H9 (cell line): Measurements from ENCODE around the gene NTSR2. TPM values are rescaled to one million over a fixed set of nuclear protein-coding genes. Genes with fewer than 3 reads are reported as not detected.

Experiments used
- DNase-seq: peaks from one replicate; pipeline ENCODE4 v3.0.0-alpha.2; 2017
- H2AFZ ChIP-seq: one replicate; pipeline ENCODE4 v1.6.1; 2013; ENCODE audit warnings: mild to moderate bottlenecking, low read length, control low read depth, moderate library complexity
- H2AK5ac ChIP-seq: 2 replicates; pipeline ENCODE4 v1.6.1; 2013; ENCODE audit warnings: low read length, control low read depth, mixed read lengths; ENCODE audit not compliant: insufficient read length
- H2BK120ac ChIP-seq: one replicate; pipeline ENCODE4 v1.6.1; 2013; ENCODE audit warnings: low read depth, mild to moderate bottlenecking, low read length, control low read depth, inconsistent platforms; ENCODE audit not compliant: poor library complexity, severe bottlenecking
- H2BK12ac ChIP-seq: 2 replicates; pipeline ENCODE4 v1.6.1; 2013; ENCODE audit warnings: low read length, control low read depth, mixed read lengths, low read depth; ENCODE audit not compliant: insufficient read length
- H2BK15ac ChIP-seq: 2 replicates; pipeline ENCODE4 v1.6.1; 2013; ENCODE audit warnings: low read depth, low read length, control low read depth
- H2BK20ac ChIP-seq: one replicate; pipeline ENCODE4 v1.6.1; 2013; ENCODE audit warnings: low read depth, mild to moderate bottlenecking, low read length, control low read depth, inconsistent platforms; ENCODE audit not compliant: poor library complexity, severe bottlenecking
- H2BK5ac ChIP-seq: 2 replicates; pipeline ENCODE4 v1.6.1; 2013; ENCODE audit warnings: low read length, control low read depth, mixed read lengths; ENCODE audit not compliant: insufficient read length
- H3K14ac ChIP-seq: 2 replicates; pipeline ENCODE4 v1.6.1; 2013; ENCODE audit warnings: low read length, control low read depth; ENCODE audit not compliant: insufficient read depth
- H3K18ac ChIP-seq: 2 replicates; pipeline ENCODE4 v1.6.1; 2013; ENCODE audit warnings: low read depth, mild to moderate bottlenecking, mixed read lengths, low read length, control low read depth; ENCODE audit not compliant: insufficient read length
- H3K23ac ChIP-seq: 2 replicates; pipeline ENCODE4 v1.6.1; 2013; ENCODE audit warnings: low read length, control low read depth, mixed read lengths, low read depth; ENCODE audit not compliant: insufficient read length
- H3K23me2 ChIP-seq: 2 replicates; pipeline ENCODE4 v1.6.1; 2013; ENCODE audit warnings: low read depth, mild to moderate bottlenecking, mixed read lengths, low read length, control low read depth; ENCODE audit not compliant: insufficient read length, poor library complexity, severe bottlenecking
- H3K27ac ChIP-seq: 2 replicates; pipeline ENCODE4 v1.5.1; 2013; ENCODE audit warnings: low read length, control low read depth, mixed read lengths, low read depth; ENCODE audit not compliant: insufficient read length
- H3K27me3 ChIP-seq: 2 replicates; pipeline ENCODE4 v1.6.1; 2013; ENCODE audit warnings: low read length, control low read depth, inconsistent platforms; ENCODE audit not compliant: insufficient read depth
- H3K4ac ChIP-seq: 2 replicates; pipeline ENCODE4 v1.6.1; 2013; ENCODE audit warnings: low read depth, mild to moderate bottlenecking, control low read depth, inconsistent platforms, low read length, moderate library complexity
- H3K4me1 ChIP-seq: 2 replicates; pipeline ENCODE4 v1.6.1; 2013; ENCODE audit warnings: low read length, control low read depth, inconsistent platforms; ENCODE audit not compliant: insufficient read depth
- H3K4me2 ChIP-seq: 2 replicates; pipeline ENCODE4 v1.6.1; 2013; ENCODE audit warnings: low read length, control low read depth, mixed read lengths; ENCODE audit not compliant: insufficient read length, insufficient read depth
- H3K56ac ChIP-seq: 2 replicates; pipeline ENCODE4 v1.6.1; 2013; ENCODE audit warnings: low read depth, mild to moderate bottlenecking, mixed read lengths, low read length, control low read depth; ENCODE audit not compliant: insufficient read length
- H3K79me1 ChIP-seq: 2 replicates; pipeline ENCODE4 v1.6.1; 2013; ENCODE audit warnings: low read depth, mild to moderate bottlenecking, moderate library complexity, low read length, control low read depth, inconsistent platforms; ENCODE audit not compliant: insufficient read depth, poor library complexity, severe bottlenecking
- H3K79me2 ChIP-seq: 2 replicates; pipeline ENCODE4 v1.6.1; 2013; ENCODE audit warnings: low read length, control low read depth, inconsistent platforms; ENCODE audit not compliant: insufficient read depth
- H3K9ac ChIP-seq: 2 replicates; pipeline ENCODE4 v1.6.1; 2013; ENCODE audit warnings: low read length, control low read depth, mixed read lengths; ENCODE audit not compliant: insufficient read length; ENCODE audit errors: extremely low read depth
- H3K9me3 ChIP-seq: one replicate; pipeline ENCODE4 v1.6.1; 2013; ENCODE audit warnings: low read depth, low read length, inconsistent platforms; ENCODE audit not compliant: control insufficient read depth
- H3T11ph ChIP-seq: one replicate; pipeline ENCODE4 v1.6.1; 2013; ENCODE audit warnings: mild to moderate bottlenecking, low read length, control low read depth, inconsistent platforms
- H4K20me1 ChIP-seq: one replicate; pipeline ENCODE4 v1.6.1; 2013; ENCODE audit not compliant: control insufficient read depth, insufficient read length, insufficient read depth
- H4K5ac ChIP-seq: 2 replicates; pipeline ENCODE4 v1.6.1; 2013; ENCODE audit warnings: low read depth, mild to moderate bottlenecking, mixed read lengths, low read length, control low read depth; ENCODE audit not compliant: insufficient read length
- H4K8ac ChIP-seq: replicated peaks from 2 replicates; pipeline ENCODE4 v1.6.1; 2013; ENCODE audit warnings: low read length, control low read depth, mixed read lengths, low read depth; ENCODE audit not compliant: insufficient read length
- H4K91ac ChIP-seq: 2 replicates; pipeline ENCODE4 v1.6.1; 2013; ENCODE audit warnings: low read depth, mild to moderate bottlenecking, moderate library complexity, mixed read lengths, low read length, control low read depth; ENCODE audit not compliant: insufficient read length
- H3K27ac Mint-ChIP-seq, 3 experiments: 2 replicates in 2 of 3; 3 replicates in 1 of 3; pipeline ENCODE4 v1.8.0; 2020 to 2021; ENCODE audit warnings: mixed read lengths in 3 of 3, mild to moderate bottlenecking in 1 of 3, moderate library complexity in 1 of 3
- H3K27me3 Mint-ChIP-seq: 2 replicates; pipeline ENCODE4 v1.8.0; 2021; ENCODE audit warnings: low read depth, mild to moderate bottlenecking, moderate library complexity, mixed read lengths
- H3K36me3 Mint-ChIP-seq, 3 experiments: 2 replicates in 2 of 3; 3 replicates in 1 of 3; pipeline ENCODE4 v1.8.0; 2020 to 2021; ENCODE audit warnings: low read depth in 3 of 3, mixed read lengths in 3 of 3; ENCODE audit not compliant: insufficient read depth in 1 of 3
- H3K4me1 Mint-ChIP-seq, 2 experiments: 2 replicates each; pipeline ENCODE4 v1.8.0; 2020; ENCODE audit warnings: mixed read lengths in 2 of 2
- H3K4me3 Mint-ChIP-seq, 2 experiments: 2 replicates in 1 of 2; 3 replicates in 1 of 2; pipeline ENCODE4 v1.8.0; 2020 to 2021; ENCODE audit warnings: mild to moderate bottlenecking in 2 of 2, mixed read lengths in 2 of 2, moderate library complexity in 1 of 2
- H3K9me3 Mint-ChIP-seq, 2 experiments: 2 replicates in 1 of 2; 3 replicates in 1 of 2; pipeline ENCODE4 v1.8.0; 2020; ENCODE audit warnings: mild to moderate bottlenecking in 2 of 2, mixed read lengths in 2 of 2, moderate library complexity in 1 of 2
- CTCF ChIP-seq: fragments of 200-600 bp; sonication (generic); conservative IDR thresholded peaks from 3 replicates; pipeline ENCODE4 v1.8.0; 2021; ENCODE audit warnings: antibody characterized with exemption, mild to moderate bottlenecking
- WGBS: extraction: QIAGEN DNeasy Blood & Tissue Kit; methylation state at CpG from one replicate; pipeline ENCODE4 v1.1.7; 2013; ENCODE audit warnings: missing lambda C conversion rate, low lambda C conversion rate, mixed read lengths; ENCODE audit not compliant: insufficient read length; ENCODE audit errors: extremely low coverage; 5-methylcytosine and 5-hydroxymethylcytosine counted together
- total RNA-seq: library from RNA; stranded (reverse); gene quantifications from 2 replicates; pipeline ENCODE4 v1.2.1, GENCODE V29; 2021

Gene NTSR2
- total RNA-seq, 1 experiment from 2014 or later: not detected

- no peaks in the 10 kb centered on the region for H3K27me3 ChIP-seq
- Mint-ChIP-seq H3K27ac (no peak overlapping the region), H3K27me3 (peaks cover 16% of the 10 kb centered on the region), H3K36me3 (no peaks in the 10 kb centered on the region), H3K4me3 (no peak overlapping the region), H3K9me3 (no peaks in the 10 kb centered on the region), H3K4me1 (no peaks in the 10 kb centered on the region)
- H4K20me1 ChIP-seq: no peaks in the 10 kb centered on the region
- no peak overlapping the region for H3K9ac ChIP-seq
- no peak overlapping the region for H3K4ac ChIP-seq
- H3K9me3 ChIP-seq: no peaks in the 10 kb centered on the region
- H3K18ac ChIP-seq: no peak overlapping the region
- no peak overlapping the region for H2BK12ac ChIP-seq
- no peaks in the 10 kb centered on the region for H3K4me1 ChIP-seq
- no peak overlapping the region for H4K5ac ChIP-seq
- H3K79me1 ChIP-seq: no peaks in the 10 kb centered on the region
- no peak overlapping the region for H3K56ac ChIP-seq
- no peak overlapping the region for H2BK20ac ChIP-seq
- H3K14ac ChIP-seq: no peak overlapping the region
- no peaks in the 10 kb centered on the region for H3K79me2 ChIP-seq
- H2BK15ac ChIP-seq: no peak overlapping the region
- H2BK5ac ChIP-seq: no peak overlapping the region
- no peak for DNase-seq
- no CpG with 5 or more reads among the region's 1 CpG for WGBS
- H4K8ac ChIP-seq: no peak overlapping the region
- H2BK120ac ChIP-seq: no peak overlapping the region
- no peak overlapping the region for H3K27ac ChIP-seq
- TF ChIP-seq CTCF: no peak
- no peak overlapping the region for H3T11ph ChIP-seq
- no peak overlapping the region for H3K4me2 ChIP-seq
- H2AFZ ChIP-seq: no peak overlapping the region
- H3K23ac ChIP-seq: no peak overlapping the region
- H2AK5ac ChIP-seq: no peak overlapping the region
- H4K91ac ChIP-seq: no peak overlapping the region
- H3K23me2 ChIP-seq: no peaks in the 10 kb centered on the region
Measured at GRCh38 chr2:11656252-11656651, 13.7 kb downstream of the NTSR2 start.
